Glutamatergic neuron (in vitro differentiated cells): Measurements from ENCODE around the gene WBP2. TPM values are rescaled to one million over a fixed set of nuclear protein-coding genes. Genes with fewer than 3 reads are reported as not detected.

Experiments used
- DNase-seq: peaks from one replicate; pipeline ENCODE4 v3.0.0; 2022
- H3K27ac Mint-ChIP-seq: one replicate; pipeline ENCODE4 v1.8.0; 2020; ENCODE audit warnings: mild to moderate bottlenecking, mixed read lengths, inconsistent platforms; ENCODE audit not compliant: unreplicated experiment
- H3K27me3 Mint-ChIP-seq: one replicate; pipeline ENCODE4 v1.8.0; 2020; ENCODE audit warnings: mild to moderate bottlenecking, moderate library complexity, mixed read lengths, inconsistent platforms; ENCODE audit not compliant: unreplicated experiment
- H3K36me3 Mint-ChIP-seq: one replicate; pipeline ENCODE4 v1.8.0; 2020; ENCODE audit warnings: mild to moderate bottlenecking, mixed read lengths, inconsistent platforms; ENCODE audit not compliant: unreplicated experiment
- H3K4me1 Mint-ChIP-seq: one replicate; pipeline ENCODE4 v1.8.0; 2020; ENCODE audit warnings: mild to moderate bottlenecking, low read depth, mixed read lengths, inconsistent platforms; ENCODE audit not compliant: unreplicated experiment
- H3K4me3 Mint-ChIP-seq: one replicate; pipeline ENCODE4 v1.8.0; 2020; ENCODE audit warnings: mild to moderate bottlenecking, mixed read lengths, inconsistent platforms; ENCODE audit not compliant: unreplicated experiment
- H3K9me3 Mint-ChIP-seq: one replicate; pipeline ENCODE4 v1.8.0; 2020; ENCODE audit warnings: mild to moderate bottlenecking, moderate library complexity, mixed read lengths, inconsistent platforms; ENCODE audit not compliant: unreplicated experiment
- CTCF ChIP-seq: fragments of 200-600 bp; sonication (generic); IDR thresholded peaks from one replicate; pipeline ENCODE4 v1.5.0; 2021; ENCODE audit not compliant: partially characterized antibody, unreplicated experiment
- total RNA-seq: library from RNA; stranded (reverse); fragmentation: NEBNext Ultra II Directional; extraction: Animal tissue kit (Norgen Biotek cat#: 25700); gene quantifications from one replicate; pipeline ENCODE4 v1.2.1, GENCODE V29; 2021; ENCODE audit not compliant: unreplicated experiment

WBP2 gene
- total RNA-seq, 1 donor from 2014 or later: 111 TPM

GRCh38 chr17:75892556-75893224, 37.6 kb upstream of the WBP2 start:
- Mint-ChIP-seq H3K9me3 (peaks cover 15% of the 10 kb centered on the region), H3K36me3 (peaks cover 4% of the 10 kb centered on the region), H3K4me1 (peaks cover 25% of the 10 kb centered on the region), H3K27ac (no peak overlapping the region), H3K4me3 (no peak overlapping the region), H3K27me3 (peaks cover 19% of the 10 kb centered on the region)
- DNase-seq: no peak
- no peak for TF ChIP-seq CTCF

- Mint-ChIP-seq H3K4me1 (peaks cover 19% of the 10 kb centered on the region), H3K4me3 (no peak overlapping the region), H3K9me3 (peaks cover 15% of the 10 kb centered on the region), H3K27me3 (peaks cover 17% of the 10 kb centered on the region), H3K36me3 (peaks cover 4% of the 10 kb centered on the region), H3K27ac (no peak overlapping the region)
- no peak for TF ChIP-seq CTCF
- DNase-seq: no peak
These were observed 36.7 kb upstream of the WBP2 start for GRCh38 chr17:75891605-75892555.

GRCh38 chr17:75891022-75891604, 36.0 kb upstream of the WBP2 start:
- DNase-seq: no peak
- Mint-ChIP-seq H3K36me3 (peaks cover 8% of the 10 kb centered on the region), H3K27ac (no peak overlapping the region), H3K9me3 (peaks cover 15% of the 10 kb centered on the region), H3K27me3 (peaks cover 20% of the 10 kb centered on the region), H3K4me1 (peaks cover 19% of the 10 kb centered on the region), H3K4me3 (no peak overlapping the region)
- TF ChIP-seq CTCF: no peak

GRCh38 chr17:75889454-75889853, 34.3 kb upstream of the WBP2 start:
- DNase-seq: no peak
- Mint-ChIP-seq H3K9me3 (peaks cover 9% of the 10 kb centered on the region), H3K27me3 (peaks cover 13% of the 10 kb centered on the region), H3K4me3 (no peak overlapping the region), H3K4me1 (peaks cover 12% of the 10 kb centered on the region), H3K27ac (no peak overlapping the region), H3K36me3 (peaks cover 8% of the 10 kb centered on the region)
- no peak for TF ChIP-seq CTCF
